IMR-90 (cell line): ENCODE data around the gene KIF16B.

Source experiments
- BHLHE40 ChIP-seq: fragments of 150-350 bp; IDR thresholded peaks from 2 replicates; pipeline ENCODE4 v1.6.1; 2016; ENCODE audit warnings: mild to moderate bottlenecking, low read depth, low read length
- POLR2A ChIP-seq: IDR thresholded peaks from 2 replicates; pipeline ENCODE4 v1.6.1; 2012; ENCODE audit warnings: mild to moderate bottlenecking, low read depth, low read length
- USF2 ChIP-seq: fragments of 150-350 bp; IDR thresholded peaks from 2 replicates; pipeline ENCODE4 v1.6.1; 2017; ENCODE audit warnings: mild to moderate bottlenecking, antibody characterized with exemption, low read length, low read depth
- TF ChIP-seq, protein P1 (sequence below): conservative IDR thresholded peaks from 2 replicates; pipeline ENCODE4 v1.5.1; 2012; ENCODE audit warnings: mild to moderate bottlenecking, low read depth, low read length, improper control_type of control experiment

GRCh38 chr20:16601047-16601446 lies 27.8 kb upstream of the KIF16B start:
- TF ChIP-seq, protein P1, sequence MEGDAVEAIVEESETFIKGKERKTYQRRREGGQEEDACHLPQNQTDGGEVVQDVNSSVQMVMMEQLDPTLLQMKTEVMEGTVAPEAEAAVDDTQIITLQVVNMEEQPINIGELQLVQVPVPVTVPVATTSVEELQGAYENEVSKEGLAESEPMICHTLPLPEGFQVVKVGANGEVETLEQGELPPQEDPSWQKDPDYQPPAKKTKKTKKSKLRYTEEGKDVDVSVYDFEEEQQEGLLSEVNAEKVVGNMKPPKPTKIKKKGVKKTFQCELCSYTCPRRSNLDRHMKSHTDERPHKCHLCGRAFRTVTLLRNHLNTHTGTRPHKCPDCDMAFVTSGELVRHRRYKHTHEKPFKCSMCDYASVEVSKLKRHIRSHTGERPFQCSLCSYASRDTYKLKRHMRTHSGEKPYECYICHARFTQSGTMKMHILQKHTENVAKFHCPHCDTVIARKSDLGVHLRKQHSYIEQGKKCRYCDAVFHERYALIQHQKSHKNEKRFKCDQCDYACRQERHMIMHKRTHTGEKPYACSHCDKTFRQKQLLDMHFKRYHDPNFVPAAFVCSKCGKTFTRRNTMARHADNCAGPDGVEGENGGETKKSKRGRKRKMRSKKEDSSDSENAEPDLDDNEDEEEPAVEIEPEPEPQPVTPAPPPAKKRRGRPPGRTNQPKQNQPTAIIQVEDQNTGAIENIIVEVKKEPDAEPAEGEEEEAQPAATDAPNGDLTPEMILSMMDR = no peak
- TF ChIP-seq BHLHE40 = no peak
- TF ChIP-seq POLR2A = no peak
- TF ChIP-seq USF2 = no peak
